Caco-2 (cell line): Measurements from ENCODE around the gene GSG1. TPM values are rescaled to one million over a fixed set of nuclear protein-coding genes. Genes with fewer than 3 reads are reported as not detected.

Experiments used
- BruUV-seq: library from RNA; stranded (reverse); fragments of 400-500 nt; replicated peaks from 2 replicates; lab custom pipeline; 2021; lab: Mats Ljungman, UMichigan
- CTCF ChIA-PET: fragments of 300-600 bp; sonication (Branson Sonifier 250); formaldehyde crosslinking; loops from one replicate; lab custom pipeline; 2022; ENCODE audit warnings: antibody characterized with exemption; lab: Charles Lee
- POLR2A ChIA-PET: fragments of 300-600 bp; sonication (Branson Sonifier 250); formaldehyde crosslinking; loops from one replicate; lab custom pipeline; 2022; ENCODE audit warnings: antibody characterized with exemption; lab: Charles Lee
- DNase-seq, 2 experiments: peaks; one replicate each; pipeline versions ENCODE4 v3.0.0 to v3.0.0-alpha.2; 2020 to 2022
- H3K27me3 ChIP-seq: replicated peaks from 2 replicates; pipeline ENCODE4 v1.6.0; 2011; ENCODE audit warnings: low read length; ENCODE audit not compliant: control insufficient read depth, insufficient read depth
- H3K36me3 ChIP-seq: 2 replicates; pipeline ENCODE4 v1.5.1; 2011; ENCODE audit warnings: low read length; ENCODE audit not compliant: control insufficient read depth, insufficient read depth
- H3K4me1 ChIP-seq: fragments of 250-450 bp; sonication (Bioruptor Pico); 2 replicates; pipeline ENCODE4 v1.5.1; 2020; ENCODE audit warnings: mild to moderate bottlenecking
- H3K4me3 ChIP-seq: 2 replicates; pipeline ENCODE4 v1.5.1; 2011; ENCODE audit warnings: low read depth, mild to moderate bottlenecking, control low read depth, low read length
- H3K9me3 ChIP-seq: fragments of 250-450 bp; sonication (Bioruptor Pico); 2 replicates; pipeline ENCODE4 v1.5.1; 2020; ENCODE audit warnings: mild to moderate bottlenecking, moderate library complexity
- H3K27ac Mint-ChIP-seq: one replicate; pipeline ENCODE4 v1.8.0; 2022; ENCODE audit warnings: mixed read lengths; ENCODE audit not compliant: unreplicated experiment
- H3K27me3 Mint-ChIP-seq: one replicate; pipeline ENCODE4 v1.8.0; 2022; ENCODE audit warnings: mixed read lengths; ENCODE audit not compliant: insufficient read depth, unreplicated experiment
- H3K36me3 Mint-ChIP-seq: one replicate; pipeline ENCODE4 v1.8.0; 2022; ENCODE audit warnings: mild to moderate bottlenecking, mixed read lengths; ENCODE audit not compliant: insufficient read depth, unreplicated experiment
- H3K4me1 Mint-ChIP-seq: one replicate; pipeline ENCODE4 v1.8.0; 2022; ENCODE audit warnings: low read depth, mixed read lengths; ENCODE audit not compliant: unreplicated experiment
- H3K4me3 Mint-ChIP-seq: one replicate; pipeline ENCODE4 v1.8.0; 2022; ENCODE audit warnings: mild to moderate bottlenecking, moderate library complexity, mixed read lengths; ENCODE audit not compliant: unreplicated experiment
- H3K9me3 Mint-ChIP-seq: one replicate; pipeline ENCODE4 v1.8.0; 2022; ENCODE audit warnings: mixed read lengths; ENCODE audit not compliant: unreplicated experiment
- intact Hi-C: fragments of 100-400 bp; cut with micrococcal nuclease; formaldehyde crosslinking; loops from one replicate; pipeline ENCODE4 v1.10.0; 2022; ENCODE audit not compliant: unreplicated experiment
- total RNA-seq: library from RNA; stranded (reverse); gene quantifications from 2 replicates; pipeline ENCODE4 v1.2.3, GENCODE V29; 2022
- TF ChIP-seq, protein P1 (sequence below), 2 experiments: fragments of 200-600 bp in 1 of 2; IDR thresholded peaks; 1 replicate in 1 of 2; 2 replicates in 1 of 2; pipeline versions ENCODE4 v1.5.1 to v1.8.0; 2011 to 2022; ENCODE audit warnings: antibody characterized with exemption in 1 of 2, control low read depth in 1 of 2, inconsistent platforms in 1 of 2, low read depth in 1 of 2, low read length in 1 of 2, mild to moderate bottlenecking in 1 of 2, moderate library complexity in 1 of 2; ENCODE audit not compliant: insufficient read depth in 1 of 2, severe bottlenecking in 1 of 2, unreplicated experiment in 1 of 2

The GSG1 gene
- total RNA-seq, 1 experiment from 2014 or later, result not detected

GRCh38 chr12:13044906-13045299, 58.6 kb downstream of the GSG1 start:
- ChIA-PET CTCF (interaction anchor here (0.6 to 1.0 kb wide), 3 partner anchors 20 to 189 kb away, joined by 3 read pairs; no protein-coding TSS in a partner anchor), POLR2A (interaction anchor here (0.7 kb wide), 1 partner anchor 173 kb away, joined by 7 read pairs; no protein-coding TSS in a partner anchor)
- Mint-ChIP-seq H3K4me3 (peak overlapping the region; percentile 77), H3K36me3 (peaks cover 6% of the 10 kb centered on the region), H3K27ac (no peak overlapping the region), H3K9me3 (peaks cover 7% of the 10 kb centered on the region), H3K4me1 (peaks cover 10% of the 10 kb centered on the region), H3K27me3 (no peaks in the 10 kb centered on the region)
- TF ChIP-seq, protein P1, sequence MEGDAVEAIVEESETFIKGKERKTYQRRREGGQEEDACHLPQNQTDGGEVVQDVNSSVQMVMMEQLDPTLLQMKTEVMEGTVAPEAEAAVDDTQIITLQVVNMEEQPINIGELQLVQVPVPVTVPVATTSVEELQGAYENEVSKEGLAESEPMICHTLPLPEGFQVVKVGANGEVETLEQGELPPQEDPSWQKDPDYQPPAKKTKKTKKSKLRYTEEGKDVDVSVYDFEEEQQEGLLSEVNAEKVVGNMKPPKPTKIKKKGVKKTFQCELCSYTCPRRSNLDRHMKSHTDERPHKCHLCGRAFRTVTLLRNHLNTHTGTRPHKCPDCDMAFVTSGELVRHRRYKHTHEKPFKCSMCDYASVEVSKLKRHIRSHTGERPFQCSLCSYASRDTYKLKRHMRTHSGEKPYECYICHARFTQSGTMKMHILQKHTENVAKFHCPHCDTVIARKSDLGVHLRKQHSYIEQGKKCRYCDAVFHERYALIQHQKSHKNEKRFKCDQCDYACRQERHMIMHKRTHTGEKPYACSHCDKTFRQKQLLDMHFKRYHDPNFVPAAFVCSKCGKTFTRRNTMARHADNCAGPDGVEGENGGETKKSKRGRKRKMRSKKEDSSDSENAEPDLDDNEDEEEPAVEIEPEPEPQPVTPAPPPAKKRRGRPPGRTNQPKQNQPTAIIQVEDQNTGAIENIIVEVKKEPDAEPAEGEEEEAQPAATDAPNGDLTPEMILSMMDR (IDR thresholded peaks at IDR 0.05; ENCODE audit: insufficient read depth in 1 of 2, low read depth in 1 of 2, low read length in 1 of 2, severe bottlenecking in 1 of 2, unreplicated experiment in 1 of 2), result no peak
- intact Hi-C loops, result loop anchor here (2.0 kb wide), 1 partner anchor 44 kb away; the partner anchor contains the start of gene HEBP1
- Histone ChIP-seq H3K36me3 (no peaks in the 10 kb centered on the region), H3K9me3 (no peaks in the 10 kb centered on the region), H3K4me3 (peak overlapping the region; percentile 96), H3K27me3 (no peaks in the 10 kb centered on the region), H3K4me1 (peaks cover 7% of the 10 kb centered on the region)
- BruUV-seq, result no TSS peak
- DNase-seq, result no peak

GRCh38 chr12:13044002-13044905, 59.2 kb downstream of the GSG1 start, which contains the start of gene FAM234B:
Gene FAM234B, plus strand, starts transcription at chr12:13044381. Its CDS starts 23 bp downstream, at chr12:13044404.
- Mint-ChIP-seq H3K27me3 (no peaks in the 10 kb centered on the region), H3K9me3 (peaks cover under 1% of the 10 kb centered on the region), H3K27ac (no peak within 1 kb of the TSS), H3K4me1 (peaks cover 4% of the 10 kb centered on the region), H3K36me3 (peaks cover 6% of the 10 kb centered on the region), H3K4me3 (peak within 1 kb of the TSS; percentile 77)
- DNase-seq, result peak; percentile 82 to 89
- POLR2A ChIA-PET, result interaction anchor here (0.6 to 0.8 kb wide), 3 partner anchors 24 to 172 kb away, joined by 3 to 7 read pairs (median 6); no protein-coding TSS in a partner anchor
- H3K27me3 ChIP-seq, result no peaks in the 10 kb centered on the region
- H3K4me1 ChIP-seq, result peaks cover 13% of the 10 kb centered on the region
- BruUV-seq, result no TSS peak
- peak within 1 kb of the TSS; percentile 96 for H3K4me3 ChIP-seq
- H3K36me3 ChIP-seq, result no peaks in the 10 kb centered on the region
- CTCF ChIA-PET, result interaction anchor here (0.6 to 1.4 kb wide), 6 partner anchors 20 to 211 kb away, joined by 3 to 4 read pairs (median 3); no protein-coding TSS in a partner anchor
- TF ChIP-seq, protein P1 (IDR thresholded peaks at IDR 0.05; ENCODE audit: insufficient read depth in 1 of 2, low read depth in 1 of 2, low read length in 1 of 2, severe bottlenecking in 1 of 2, unreplicated experiment in 1 of 2), result peak; percentile 55 to 62
- H3K9me3 ChIP-seq, result no peaks in the 10 kb centered on the region
- intact Hi-C loops, result loop anchor here (2.0 kb wide), 1 partner anchor 43 kb away; the partner anchor contains the start of gene HEBP1

GRCh38 chr12:13042666-13043230, 60.7 kb downstream of the GSG1 start:
- DNase-seq, result no peak
- H3K36me3 Mint-ChIP-seq, result peaks cover 6% of the 10 kb centered on the region
- H3K9me3 Mint-ChIP-seq, result no peaks in the 10 kb centered on the region
- no peak overlapping the region for H3K27ac Mint-ChIP-seq
- H3K4me3 Mint-ChIP-seq, result no peak overlapping the region
- peaks cover 4% of the 10 kb centered on the region for H3K4me1 Mint-ChIP-seq
- H3K27me3 Mint-ChIP-seq, result no peaks in the 10 kb centered on the region
- Histone ChIP-seq H3K27me3 (no peaks in the 10 kb centered on the region), H3K4me1 (peaks cover 13% of the 10 kb centered on the region), H3K9me3 (no peaks in the 10 kb centered on the region), H3K4me3 (no peak overlapping the region), H3K36me3 (no peaks in the 10 kb centered on the region)
- TF ChIP-seq, protein P1 (IDR thresholded peaks at IDR 0.05; ENCODE audit: insufficient read depth in 1 of 2, low read depth in 1 of 2, low read length in 1 of 2, severe bottlenecking in 1 of 2, unreplicated experiment in 1 of 2), result no peak
- ChIA-PET POLR2A (no interaction called here), CTCF (interaction anchor here (1.4 kb wide), 1 partner anchor 59 kb away, joined by 4 read pairs; no protein-coding TSS in a partner anchor)
- BruUV-seq, result no TSS peak
- intact Hi-C loops, result no loop called here
